SK-N-DZ (cell line): ENCODE measurements around the gene COLEC12. TPM values are rescaled to one million over a fixed set of nuclear protein-coding genes. Genes with fewer than 3 reads are reported as not detected.
A peak's percentile ranks its signal among the peaks of the same experiment; 100 is the strongest.

Experiments used
- DNase-seq: peaks from one replicate; pipeline ENCODE4 v3.0.0-alpha.2; 2015; ENCODE audit warnings: low spot score
- polyA plus RNA-seq, 2 experiments: library from polyadenylated mRNA; depleted of rRNA; stranded (reverse); fragments of >200 nt; gene quantifications; 2 replicates each; pipeline ENCODE4 v1.2.3, GENCODE V29; 2014

COLEC12 gene
- polyA plus RNA-seq (2014; cell fraction: cytosol; rRNA removed), result 12.1 and 13.5 TPM in 2 replicates
- polyA plus RNA-seq (2014; cell fraction: nucleus; rRNA removed), result 4.6 and 5.3 TPM in 2 replicates

GRCh38 chr18:500632-501405 lies at the start of gene COLEC12:
TSS of gene COLEC12 (minus strand) at chr18:500701. CDS start at chr18:500514, 187 bp downstream.
- peak; percentile 24 for DNase-seq

GRCh38 chr18:549967-550366 lies 49.5 kb upstream of the COLEC12 start:
- DNase-seq, result no peak

DNA sequence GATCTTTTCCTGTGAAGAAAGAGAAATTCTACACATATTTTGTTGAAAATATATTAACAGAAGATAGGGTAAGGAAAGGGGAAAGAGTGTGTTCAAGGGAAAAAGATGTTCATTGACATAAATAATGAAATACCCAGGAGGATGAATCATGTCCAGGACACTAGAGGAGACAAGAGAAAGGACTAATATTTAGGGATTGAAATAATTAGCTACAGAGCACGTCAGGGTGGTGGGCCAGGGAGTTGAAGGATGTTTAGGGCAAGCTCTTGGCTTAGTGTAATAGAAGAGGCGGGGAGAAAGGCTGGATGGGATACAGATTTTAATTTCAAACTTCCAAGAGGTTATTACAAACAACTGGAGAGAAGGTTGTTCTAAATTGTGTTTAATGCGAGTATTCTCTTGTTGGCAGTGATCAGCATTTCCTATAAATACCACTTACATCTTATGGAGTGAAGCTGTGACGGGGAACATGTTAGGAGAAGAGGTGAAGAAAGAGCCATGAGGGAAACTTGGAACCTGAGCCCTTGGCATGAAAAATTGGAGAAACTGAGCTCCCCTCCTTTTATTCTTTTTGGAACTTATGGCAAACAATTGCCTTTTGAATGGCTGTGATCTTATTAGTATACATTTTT lies 43.1 kb upstream of the COLEC12 start:
- no peak for DNase-seq

- no peak for DNase-seq
Observed at GRCh38 chr18:533995-534601, 33.6 kb upstream of the COLEC12 start.

GRCh38 chr18:532632-533031 lies 32.1 kb upstream of the COLEC12 start:
- no peak for DNase-seq

DNA sequence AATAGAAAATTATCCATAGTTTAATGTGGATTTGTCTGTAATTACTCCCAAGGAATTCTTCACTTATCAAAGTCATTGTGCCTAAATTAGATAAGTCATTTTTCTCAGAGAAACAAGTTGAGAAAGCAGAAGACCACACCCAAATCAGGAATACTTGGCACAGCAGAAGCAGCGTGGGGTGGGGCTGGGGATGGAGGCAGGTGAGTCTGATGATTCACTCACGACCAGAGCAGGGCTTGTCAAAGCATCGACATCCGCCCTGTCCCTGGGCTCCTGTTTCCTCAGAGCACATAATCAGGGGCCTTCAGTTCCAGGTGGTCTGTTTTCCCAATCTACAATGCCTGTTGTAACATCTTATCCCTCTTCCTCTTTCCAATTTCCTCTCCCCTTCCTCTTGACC lies 31.5 kb upstream of the COLEC12 start:
- DNase-seq, result no peak

- no peak for DNase-seq
Observed at GRCh38 chr18:527146-527545, 26.6 kb upstream of the COLEC12 start.

GRCh38 chr18:526681-527080 lies 26.2 kb upstream of the COLEC12 start:
- DNase-seq, result no peak

DNA sequence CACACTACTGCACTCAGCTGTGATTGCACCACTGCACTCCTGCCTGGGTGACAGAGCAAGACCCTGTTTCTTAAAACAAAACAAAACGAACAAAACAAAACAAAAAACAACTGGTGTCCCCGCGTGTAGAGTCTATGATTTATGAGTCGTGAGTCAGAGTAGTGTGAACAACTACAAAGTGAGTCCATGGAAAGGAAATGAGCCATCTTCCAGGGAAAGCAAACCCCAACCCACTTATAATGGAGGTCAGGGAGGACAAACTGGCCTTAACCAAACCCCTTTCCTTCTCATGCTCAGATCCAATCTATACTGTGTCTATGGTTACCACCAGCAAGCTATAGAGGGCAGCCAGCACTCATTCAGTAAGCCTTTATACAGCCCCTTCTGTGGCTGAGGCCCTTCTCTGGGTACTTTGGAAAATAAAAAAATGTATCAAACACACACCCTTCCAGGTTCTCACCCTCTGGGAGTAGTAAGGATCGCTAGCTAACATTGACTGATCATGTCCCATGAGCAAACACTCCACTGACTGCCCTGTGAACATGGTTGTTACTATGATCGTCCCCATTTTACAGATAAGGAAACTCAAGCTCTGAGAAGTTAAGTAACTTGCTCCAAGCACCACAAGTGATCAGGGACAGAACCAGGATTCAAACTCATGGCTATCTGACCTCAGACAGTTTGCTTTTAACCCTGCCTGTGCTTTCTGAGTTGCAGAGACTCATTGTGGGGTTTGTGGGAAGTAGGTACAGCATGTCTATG lies 24.7 kb upstream of the COLEC12 start:
- DNase-seq, result no peak

GRCh38 chr18:524466-524865 lies 24.0 kb upstream of the COLEC12 start:
- no peak for DNase-seq

- DNase-seq, result no peak
Observed at GRCh38 chr18:523561-523960, 23.1 kb upstream of the COLEC12 start.

DNA sequence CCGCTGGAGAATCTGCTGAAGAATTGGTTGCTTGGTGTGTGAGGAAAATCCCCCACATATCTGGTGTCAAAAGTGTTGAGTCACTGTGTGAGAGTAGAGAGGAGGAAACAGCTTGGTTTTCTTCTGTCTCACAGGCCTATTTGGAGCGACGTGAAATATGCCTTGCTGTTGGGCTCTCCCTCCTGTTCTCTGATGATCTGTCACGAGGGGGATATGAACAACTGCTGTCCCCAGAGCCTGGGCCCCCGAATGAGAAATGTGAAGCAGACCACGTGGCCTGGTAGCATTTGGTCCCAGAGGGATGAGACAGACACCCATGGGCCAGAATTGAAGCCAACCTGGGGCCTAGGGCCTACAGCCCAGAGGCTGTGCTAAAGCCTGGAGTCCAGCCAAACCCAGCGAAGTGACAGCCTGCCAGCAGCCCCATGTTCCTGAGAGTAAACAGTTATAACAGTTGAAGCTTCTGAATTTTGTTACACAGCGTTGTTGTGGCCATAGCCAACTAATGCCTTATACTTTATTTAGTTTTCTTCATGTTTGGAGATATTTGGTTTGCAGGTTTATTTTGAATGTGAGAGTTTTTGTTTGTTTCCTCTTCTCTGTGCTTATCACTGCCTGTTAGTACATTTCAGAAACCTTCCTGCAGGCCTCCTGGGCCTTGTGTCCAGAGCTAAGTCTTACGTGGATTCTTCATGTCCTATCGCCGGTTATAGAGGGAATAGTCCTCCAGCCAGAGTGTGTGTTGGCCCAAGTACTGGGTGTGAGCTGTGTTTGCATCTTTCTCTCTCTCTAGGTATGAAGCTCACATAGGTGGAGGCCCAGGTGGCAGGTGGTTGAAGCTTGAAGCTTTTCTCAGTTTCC lies 18.7 kb upstream of the COLEC12 start:
- no peak for DNase-seq

DNA sequence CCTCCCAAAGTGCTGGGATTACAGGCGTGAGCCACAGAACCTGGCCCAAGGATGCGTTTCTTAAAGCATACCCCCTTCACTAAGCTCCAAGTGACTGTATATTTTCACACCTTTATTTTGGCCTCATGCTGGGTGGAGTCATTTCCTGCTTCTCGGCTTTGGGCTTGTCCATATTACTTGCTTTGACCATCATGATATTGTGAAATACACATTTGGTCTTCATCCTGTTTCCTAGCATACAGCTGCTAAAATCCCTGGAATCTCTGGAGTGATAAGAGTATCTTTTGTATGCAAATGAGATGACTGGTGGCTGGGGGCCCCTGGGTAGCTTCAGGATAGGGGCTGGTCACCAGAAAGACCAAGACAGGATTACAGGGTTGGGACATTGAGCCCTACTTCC lies 17.6 kb upstream of the COLEC12 start:
- no peak for DNase-seq

DNA sequence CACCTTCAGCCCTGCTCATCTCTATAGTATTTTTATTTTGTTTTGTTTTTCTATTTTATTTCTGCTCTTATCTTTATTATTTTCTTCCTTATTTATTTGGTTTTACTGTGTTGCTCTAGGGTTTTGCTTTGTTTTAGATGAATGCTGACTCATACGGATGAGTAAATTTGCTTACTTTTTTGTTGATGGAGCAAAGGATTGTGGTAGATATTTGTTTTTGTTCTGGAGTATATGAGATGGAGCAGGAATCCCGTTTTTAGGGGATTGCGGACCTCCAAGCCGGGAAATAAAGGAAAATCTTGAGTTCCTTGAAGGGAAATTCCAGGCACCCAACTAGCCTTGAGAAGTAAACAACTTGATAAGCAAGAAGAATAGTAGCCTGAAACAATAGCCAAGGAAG lies 15.3 kb upstream of the COLEC12 start:
- DNase-seq, result no peak

- no peak for DNase-seq
Observed at GRCh38 chr18:515156-515815, 14.8 kb upstream of the COLEC12 start.

GRCh38 chr18:513826-514530 lies 13.5 kb upstream of the COLEC12 start:
- no peak for DNase-seq

DNA sequence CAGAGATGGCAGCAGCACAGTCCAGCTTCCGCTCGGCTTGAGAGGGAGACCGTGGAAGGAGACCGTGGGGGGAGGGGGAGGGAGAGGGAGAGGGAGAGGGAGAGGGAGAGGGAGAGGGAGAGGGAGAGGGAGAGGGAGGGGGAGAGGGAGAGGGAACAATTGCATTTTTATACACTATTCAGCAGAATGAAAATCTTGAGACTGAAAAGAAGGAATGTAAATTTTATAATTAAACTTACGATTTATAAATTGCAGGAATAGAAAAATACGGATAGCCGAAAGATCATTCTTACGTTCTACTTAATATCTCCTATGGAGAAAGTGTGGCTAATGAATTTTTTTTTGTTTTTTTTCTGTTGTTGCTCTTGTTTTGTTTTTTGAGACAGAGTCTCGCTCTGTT lies 12.5 kb upstream of the COLEC12 start:
- DNase-seq, result no peak

DNA sequence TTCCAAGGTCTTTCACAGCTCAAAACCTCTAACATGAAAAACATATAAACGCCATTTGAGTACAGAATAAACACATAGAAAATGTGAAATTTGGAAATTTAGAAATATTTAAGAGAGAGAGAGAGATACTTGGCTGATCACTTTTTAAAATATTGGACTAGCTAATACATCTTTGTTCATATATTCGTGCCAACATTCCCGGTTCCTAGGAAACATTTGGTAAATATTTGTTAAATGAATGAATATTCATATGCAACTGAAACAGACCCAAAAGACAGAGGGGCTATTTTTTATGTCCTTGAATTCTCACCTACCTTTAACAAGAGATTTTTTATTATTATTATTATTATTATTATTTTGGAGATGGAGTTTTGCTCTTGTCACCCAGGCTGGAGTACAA lies 8.3 kb upstream of the COLEC12 start:
- DNase-seq, result no peak

DNA sequence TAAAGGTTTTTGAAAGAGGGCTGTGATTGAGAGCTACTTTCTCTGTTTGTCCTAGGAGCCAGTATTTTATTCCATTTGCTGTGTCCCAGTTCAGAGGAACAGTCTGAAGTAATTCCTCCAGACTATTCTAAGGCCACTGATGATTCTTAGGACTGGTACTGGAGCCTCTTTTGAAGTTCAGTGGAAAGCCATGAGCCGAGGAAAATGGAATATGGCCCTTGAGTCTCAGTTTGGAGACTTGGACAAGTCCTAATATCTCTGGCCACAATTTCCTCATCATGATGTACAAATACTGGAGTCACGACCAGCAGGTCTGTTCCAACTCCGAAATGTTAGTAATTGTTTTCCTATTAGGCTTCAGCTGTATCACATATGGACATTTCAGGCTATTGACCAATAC lies 7.1 kb upstream of the COLEC12 start:
- no peak for DNase-seq

DNA sequence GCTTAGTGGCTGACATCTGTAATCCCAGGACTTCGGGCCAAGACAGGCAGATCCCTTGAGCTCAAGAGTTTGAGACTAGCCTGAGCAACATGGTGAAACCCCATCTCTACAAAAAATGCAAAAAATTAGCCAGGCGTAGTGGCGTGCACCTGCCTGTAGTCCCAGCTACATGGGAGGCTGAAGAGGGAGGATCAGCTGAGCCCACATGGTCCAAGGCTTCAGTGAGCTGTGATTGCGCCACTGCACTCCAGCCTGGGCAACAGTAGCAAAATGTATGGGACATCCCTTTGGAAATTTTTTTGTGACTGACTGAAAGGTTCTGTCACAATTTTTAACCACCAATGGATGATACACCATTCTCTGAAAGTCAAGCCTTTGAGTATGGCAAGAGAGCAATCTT lies 6.3 kb upstream of the COLEC12 start:
- no peak for DNase-seq
